OCI-LY1 (cell line): Measurements from ENCODE around the gene C2CD5.
"Not testable (repeated sequence)": the region's sequence is repeated elsewhere in the genome, so short reads cannot be mapped to it uniquely, and the experiment has no call there.

Experiments
- EZH2 ChIP-seq: fragments of 200-600 bp; sonication (generic), shearing (Covaris generic); IDR thresholded peaks from 2 replicates; pipeline ENCODE4 v1.8.0; 2017; ENCODE audit warnings: borderline replicate concordance, mixed run types, mild to moderate bottlenecking, antibody characterized with exemption, low read length, moderate library complexity, mixed read lengths
- TF ChIP-seq, protein P1 (sequence below): fragments of 200-600 bp; sonication (generic), shearing (Covaris generic); IDR thresholded peaks from 2 replicates; pipeline ENCODE4 v1.5.1; 2017; ENCODE audit warnings: mild to moderate bottlenecking, antibody characterized with exemption, low read length, moderate library complexity, mixed read lengths

DNA sequence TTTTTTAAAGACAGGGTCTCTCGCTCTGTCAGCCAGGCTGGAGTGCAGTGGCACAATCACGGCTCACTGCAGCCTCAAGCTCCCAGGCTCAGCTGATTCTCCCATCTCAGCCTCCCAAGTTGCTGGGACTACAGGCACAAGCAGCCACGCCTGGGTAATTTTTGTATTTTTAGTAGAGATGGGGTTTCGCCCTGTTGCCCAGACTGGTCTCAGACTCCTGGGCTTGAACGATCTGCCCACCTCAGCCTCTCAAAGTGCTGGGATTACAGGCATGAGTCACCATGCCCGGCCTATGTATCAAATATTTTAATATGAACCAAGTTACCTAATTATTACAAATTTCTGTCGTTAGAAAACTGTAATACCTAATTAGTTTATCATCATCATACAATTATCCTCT, 63.5 kb downstream of the C2CD5 start:
- TF ChIP-seq, protein P1, sequence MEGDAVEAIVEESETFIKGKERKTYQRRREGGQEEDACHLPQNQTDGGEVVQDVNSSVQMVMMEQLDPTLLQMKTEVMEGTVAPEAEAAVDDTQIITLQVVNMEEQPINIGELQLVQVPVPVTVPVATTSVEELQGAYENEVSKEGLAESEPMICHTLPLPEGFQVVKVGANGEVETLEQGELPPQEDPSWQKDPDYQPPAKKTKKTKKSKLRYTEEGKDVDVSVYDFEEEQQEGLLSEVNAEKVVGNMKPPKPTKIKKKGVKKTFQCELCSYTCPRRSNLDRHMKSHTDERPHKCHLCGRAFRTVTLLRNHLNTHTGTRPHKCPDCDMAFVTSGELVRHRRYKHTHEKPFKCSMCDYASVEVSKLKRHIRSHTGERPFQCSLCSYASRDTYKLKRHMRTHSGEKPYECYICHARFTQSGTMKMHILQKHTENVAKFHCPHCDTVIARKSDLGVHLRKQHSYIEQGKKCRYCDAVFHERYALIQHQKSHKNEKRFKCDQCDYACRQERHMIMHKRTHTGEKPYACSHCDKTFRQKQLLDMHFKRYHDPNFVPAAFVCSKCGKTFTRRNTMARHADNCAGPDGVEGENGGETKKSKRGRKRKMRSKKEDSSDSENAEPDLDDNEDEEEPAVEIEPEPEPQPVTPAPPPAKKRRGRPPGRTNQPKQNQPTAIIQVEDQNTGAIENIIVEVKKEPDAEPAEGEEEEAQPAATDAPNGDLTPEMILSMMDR: not testable (repeated sequence)
- TF ChIP-seq EZH2: not testable (repeated sequence)
